ENCODE results near the gene NKX6-2. TPM values are rescaled to one million over a fixed set of nuclear protein-coding genes. Genes with fewer than 3 reads are reported as not detected.

The NKX6-2 gene
- total and polyA plus RNA-seq, 2 donors from 2014 or later: 2.5 TPM; not detected in 1

- no peaks in the 10 kb centered on the region for H3K9me3 ChIP-seq (ENCODE audit: control insufficient read depth in 2 of 3, insufficient read depth in 1 of 3, low read length in 3 of 3)
- no peaks in the 10 kb centered on the region for H3K36me3 ChIP-seq (ENCODE audit: control insufficient read depth in 2 of 3, insufficient read depth in 3 of 3, low read length in 3 of 3)
- no peak for TF ChIP-seq CTCF (IDR thresholded peaks at IDR 0.05; ENCODE audit: borderline replicate concordance, extremely low read depth, insufficient read depth)
- intact Hi-C loops (cut with DNase I): no loop called here
- DNase-seq: no peak
- H3K9ac ChIP-seq (ENCODE audit: low read length in 3 of 3): no peak overlapping the region
- no peak for FAIRE-seq
- H3K4me3 ChIP-seq (ENCODE audit: low read length in 3 of 3): no peak overlapping the region
- H3K27me3 ChIP-seq (ENCODE audit: control insufficient read depth, insufficient read depth, low read length): no peaks in the 10 kb centered on the region
- H3K4me1 ChIP-seq (ENCODE audit: control insufficient read depth in 2 of 3, insufficient read depth in 2 of 3, low read depth in 1 of 3, low read length in 3 of 3): no peaks in the 10 kb centered on the region
- no peak overlapping the region for H3K27ac ChIP-seq (ENCODE audit: low read depth in 2 of 2, low read length in 2 of 2)
Measured at GRCh38 chr10:132735341-132735775, 50.6 kb downstream of the NKX6-2 start.

- DNase-seq (no peak), FAIRE-seq (no peak)
- Histone ChIP-seq H3K27me3 (ENCODE audit: control insufficient read depth, insufficient read depth, low read length) (no peaks in the 10 kb centered on the region), H3K27ac (ENCODE audit: low read depth in 2 of 2, low read length in 2 of 2) (no peak overlapping the region), H3K36me3 (ENCODE audit: control insufficient read depth in 2 of 3, insufficient read depth in 3 of 3, low read length in 3 of 3) (no peaks in the 10 kb centered on the region), H3K9ac (ENCODE audit: low read length in 3 of 3) (no peak overlapping the region), H3K4me3 (ENCODE audit: low read length in 3 of 3) (no peak overlapping the region), H3K4me1 (ENCODE audit: control insufficient read depth in 2 of 3, insufficient read depth in 2 of 3, low read depth in 1 of 3, low read length in 3 of 3) (no peaks in the 10 kb centered on the region), H3K9me3 (ENCODE audit: control insufficient read depth in 2 of 3, insufficient read depth in 1 of 3, low read length in 3 of 3) (no peaks in the 10 kb centered on the region)
- intact Hi-C loops (cut with DNase I): no loop called here
- no peak for TF ChIP-seq CTCF (IDR thresholded peaks at IDR 0.05; ENCODE audit: borderline replicate concordance, extremely low read depth, insufficient read depth)
Measured at GRCh38 chr10:132733926-132734325, 52.0 kb downstream of the NKX6-2 start.

Other genes with a start within 250 kb of the NKX6-2 start
- gene INPP5A, start 248.4 kb downstream of the NKX6-2 start, total RNA-seq: 40.3 TPM
- gene INPP5A, start 248.4 kb downstream of the NKX6-2 start, polyA plus RNA-seq (ENCODE audit: insufficient read depth, low read depth, low replicate concordance): 20.8 TPM
- 8.3 TPM for gene CFAP46, start 156.4 kb upstream of the NKX6-2 start, total RNA-seq
- 3.8 TPM for gene CFAP46, start 156.4 kb upstream of the NKX6-2 start, polyA plus RNA-seq (ENCODE audit: insufficient read depth, low read depth, low replicate concordance)